ENCODE data around the gene ZNF665.
"Not testable (repeated sequence)": the region's sequence is repeated elsewhere in the genome, so short reads cannot be mapped to it uniquely, and the experiment has no call there.

ZNF665 gene

DNA sequence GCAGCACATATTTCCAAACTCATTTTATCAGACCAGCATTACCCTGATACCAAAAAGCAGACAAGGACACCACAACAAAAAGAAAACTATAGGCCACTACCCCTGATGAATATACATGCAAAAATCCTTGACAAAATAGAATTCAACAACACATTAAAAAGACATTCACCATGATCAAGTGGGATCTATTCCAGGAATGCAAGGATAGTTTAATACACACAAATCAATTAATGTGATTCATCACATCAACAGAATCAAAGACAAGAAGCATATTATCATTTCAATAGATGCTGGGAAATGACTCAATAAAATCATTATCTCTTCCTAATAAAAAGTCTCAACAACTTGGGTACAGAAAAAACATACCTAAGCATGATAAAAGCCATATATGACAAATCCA lies 45.5 kb downstream of the ZNF665 start:
- no peak overlapping the region for H3K4me3 ChIP-seq (ENCODE audit: low read depth, low read length)
- TF ChIP-seq, protein P1, sequence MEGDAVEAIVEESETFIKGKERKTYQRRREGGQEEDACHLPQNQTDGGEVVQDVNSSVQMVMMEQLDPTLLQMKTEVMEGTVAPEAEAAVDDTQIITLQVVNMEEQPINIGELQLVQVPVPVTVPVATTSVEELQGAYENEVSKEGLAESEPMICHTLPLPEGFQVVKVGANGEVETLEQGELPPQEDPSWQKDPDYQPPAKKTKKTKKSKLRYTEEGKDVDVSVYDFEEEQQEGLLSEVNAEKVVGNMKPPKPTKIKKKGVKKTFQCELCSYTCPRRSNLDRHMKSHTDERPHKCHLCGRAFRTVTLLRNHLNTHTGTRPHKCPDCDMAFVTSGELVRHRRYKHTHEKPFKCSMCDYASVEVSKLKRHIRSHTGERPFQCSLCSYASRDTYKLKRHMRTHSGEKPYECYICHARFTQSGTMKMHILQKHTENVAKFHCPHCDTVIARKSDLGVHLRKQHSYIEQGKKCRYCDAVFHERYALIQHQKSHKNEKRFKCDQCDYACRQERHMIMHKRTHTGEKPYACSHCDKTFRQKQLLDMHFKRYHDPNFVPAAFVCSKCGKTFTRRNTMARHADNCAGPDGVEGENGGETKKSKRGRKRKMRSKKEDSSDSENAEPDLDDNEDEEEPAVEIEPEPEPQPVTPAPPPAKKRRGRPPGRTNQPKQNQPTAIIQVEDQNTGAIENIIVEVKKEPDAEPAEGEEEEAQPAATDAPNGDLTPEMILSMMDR (IDR thresholded peaks at IDR 0.05; ENCODE audit: low read depth, low read length): no peak

DNA sequence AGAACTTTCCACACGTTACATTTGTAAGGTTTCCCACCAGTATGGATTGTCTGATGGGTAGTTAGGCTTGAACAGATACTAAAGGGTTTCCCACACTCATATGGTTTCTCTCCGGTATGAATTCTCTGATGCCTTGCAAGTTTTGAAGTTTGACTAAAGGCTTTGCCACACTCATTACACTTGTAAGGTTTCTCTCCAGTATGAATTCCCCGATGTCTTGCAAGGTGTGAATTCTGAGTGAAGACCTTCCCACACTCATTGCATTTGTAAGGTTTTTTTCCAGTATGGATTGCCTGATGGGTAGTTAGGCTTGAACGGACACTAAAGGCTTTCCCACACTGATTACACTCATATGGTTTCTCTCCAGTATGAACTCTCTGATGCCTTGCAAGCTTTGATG lies 52.8 kb downstream of the ZNF665 start:
- no peak overlapping the region for H3K4me3 ChIP-seq (ENCODE audit: low read depth, low read length)
- TF ChIP-seq, protein P1 (IDR thresholded peaks at IDR 0.05; ENCODE audit: low read depth, low read length): no peak

DNA sequence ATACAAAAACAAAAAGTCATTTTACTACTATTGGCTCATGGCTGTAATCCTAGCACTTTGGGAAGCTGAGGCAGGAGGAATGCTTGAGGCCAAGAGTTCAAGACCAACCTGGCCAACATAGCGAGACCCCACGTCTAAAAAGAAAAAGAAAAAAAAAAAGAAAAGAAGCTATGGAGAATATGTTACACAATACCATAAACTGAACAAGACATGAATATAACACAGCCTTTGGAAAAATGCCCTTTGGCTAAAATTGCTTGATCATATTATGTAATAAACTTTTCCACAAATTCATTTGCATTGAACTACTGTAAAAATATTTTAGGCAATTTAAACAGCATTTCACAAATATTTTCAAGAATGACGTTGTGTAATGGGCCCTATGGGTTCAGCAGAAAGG lies 56.7 kb downstream of the ZNF665 start:
- H3K4me3 ChIP-seq (ENCODE audit: low read depth, low read length): no peak overlapping the region
- TF ChIP-seq, protein P1 (IDR thresholded peaks at IDR 0.05; ENCODE audit: low read depth, low read length): no peak

DNA sequence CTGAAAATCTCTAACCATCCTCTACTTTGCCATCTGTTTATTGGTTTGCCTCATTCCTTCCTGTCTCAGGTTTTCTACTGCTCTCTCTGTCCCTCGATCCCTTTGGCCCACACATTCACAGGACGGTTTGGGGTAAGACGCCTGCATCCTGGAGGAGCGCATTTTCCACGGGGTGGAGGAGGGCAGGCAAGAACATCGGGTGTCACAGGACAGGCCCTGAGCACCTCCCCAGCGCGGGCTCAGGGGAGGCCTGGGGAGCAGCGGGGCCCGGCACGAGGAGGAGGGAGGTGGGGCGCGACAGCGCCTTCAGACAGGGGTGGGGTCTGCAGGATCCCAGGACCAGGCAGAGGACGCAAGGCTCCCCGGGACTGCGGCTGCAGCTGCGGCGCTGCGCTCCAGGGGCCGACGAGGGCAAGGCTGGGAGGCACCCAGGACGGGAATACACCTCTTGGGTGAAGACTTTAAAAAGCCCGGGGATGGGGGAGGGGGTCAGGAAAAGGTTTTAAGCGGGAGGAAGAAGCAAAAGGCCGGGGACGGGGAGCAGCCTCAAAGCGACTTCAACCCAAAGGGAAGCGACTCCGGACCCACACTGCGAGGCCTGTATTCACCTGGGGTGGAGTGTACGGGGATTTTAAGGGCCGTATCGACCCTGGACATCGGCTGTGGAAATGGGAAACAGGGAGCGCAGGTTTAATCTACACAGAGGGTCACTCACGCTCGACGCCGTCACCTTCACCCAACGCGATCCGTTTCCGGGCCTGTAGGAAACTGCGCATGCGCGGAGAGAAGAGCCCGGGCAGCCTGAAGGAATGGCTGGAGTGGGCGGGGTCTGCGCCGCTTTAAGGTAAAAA lies 60.8 kb downstream of the ZNF665 start, which contains the start of gene ZNF415:
Gene ZNF415, minus strand, starts transcription at position 770 of the 851 bp plus-strand sequence. CDS start 10,234 bp downstream, outside the sequence.
- TF ChIP-seq, protein P1 (IDR thresholded peaks at IDR 0.05; ENCODE audit: low read depth, low read length): no peak
- peak within 1 kb of the TSS; percentile 68 for H3K4me3 ChIP-seq (ENCODE audit: low read depth, low read length)

DNA sequence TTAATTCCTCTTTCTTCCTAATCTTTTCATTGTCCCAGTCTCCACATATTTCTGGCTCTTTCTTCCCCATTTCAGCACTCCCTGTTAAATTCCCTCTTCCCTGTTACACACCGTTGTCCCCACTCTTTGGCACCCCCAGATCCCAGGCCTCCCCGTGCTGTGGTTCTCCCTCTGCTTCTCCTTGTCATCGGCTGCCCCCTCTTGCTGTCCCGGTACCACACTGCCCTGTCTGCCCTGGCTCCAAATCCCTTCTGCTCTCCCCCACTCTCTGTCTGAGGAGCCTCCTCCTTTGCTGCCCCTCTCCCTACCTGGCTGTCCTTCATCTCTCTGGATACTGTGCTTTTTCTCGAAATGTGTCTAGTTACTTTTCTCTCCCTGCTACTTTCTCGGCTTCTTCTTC lies 61.4 kb downstream of the ZNF665 start:
- H3K4me3 ChIP-seq (ENCODE audit: low read depth, low read length): peak overlapping the region; percentile 68
- TF ChIP-seq, protein P1 (IDR thresholded peaks at IDR 0.05; ENCODE audit: low read depth, low read length): no peak

DNA sequence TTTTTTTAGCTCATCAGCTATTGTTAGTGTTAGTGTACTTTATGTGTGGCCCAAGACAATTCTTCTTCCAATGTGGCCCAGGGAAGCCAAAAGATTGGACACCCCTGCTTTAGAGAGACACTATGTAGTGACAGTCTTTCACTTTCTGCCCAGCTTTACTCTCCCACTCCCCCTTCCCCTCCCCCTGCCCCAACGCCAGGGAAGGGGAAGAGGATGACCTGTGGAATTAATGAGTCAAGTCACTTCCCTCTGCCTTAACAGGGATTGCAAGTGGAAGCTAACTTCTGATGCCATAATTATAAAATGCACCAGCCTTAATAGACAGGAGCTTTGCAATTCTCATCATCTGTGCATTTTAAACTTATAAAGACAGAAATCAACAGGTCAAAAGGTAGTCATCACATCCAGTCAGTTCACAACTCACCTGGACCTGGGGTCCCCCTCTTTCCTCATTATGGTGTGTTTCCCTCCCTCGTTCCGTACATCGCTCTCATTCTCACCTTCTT lies 62.0 kb downstream of the ZNF665 start:
- H3K4me3 ChIP-seq (ENCODE audit: low read depth, low read length): no peak overlapping the region
- TF ChIP-seq, protein P1 (IDR thresholded peaks at IDR 0.05; ENCODE audit: low read depth, low read length): no peak

DNA sequence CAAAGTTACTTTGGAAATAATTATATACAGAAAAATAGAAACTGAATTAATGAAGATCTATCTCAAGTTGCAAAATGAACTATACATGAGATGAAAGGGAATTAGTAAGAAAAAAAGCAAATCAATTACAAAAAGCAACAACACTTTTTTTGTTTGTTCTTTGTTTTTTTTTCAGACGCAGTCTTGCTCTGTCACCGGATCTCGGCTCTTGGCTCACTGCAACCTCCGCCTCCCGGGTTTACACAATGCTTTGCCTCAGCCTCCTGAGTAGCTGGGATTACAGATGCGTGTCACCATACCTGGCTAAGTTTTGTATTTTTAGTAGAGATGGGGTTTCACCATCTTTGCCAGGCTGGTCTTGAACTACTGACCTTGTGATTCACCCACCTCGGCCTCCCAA lies 62.7 kb downstream of the ZNF665 start:
- TF ChIP-seq, protein P1 (IDR thresholded peaks at IDR 0.05; ENCODE audit: low read depth, low read length): no peak
- H3K4me3 ChIP-seq (ENCODE audit: low read depth, low read length): no peak overlapping the region

DNA sequence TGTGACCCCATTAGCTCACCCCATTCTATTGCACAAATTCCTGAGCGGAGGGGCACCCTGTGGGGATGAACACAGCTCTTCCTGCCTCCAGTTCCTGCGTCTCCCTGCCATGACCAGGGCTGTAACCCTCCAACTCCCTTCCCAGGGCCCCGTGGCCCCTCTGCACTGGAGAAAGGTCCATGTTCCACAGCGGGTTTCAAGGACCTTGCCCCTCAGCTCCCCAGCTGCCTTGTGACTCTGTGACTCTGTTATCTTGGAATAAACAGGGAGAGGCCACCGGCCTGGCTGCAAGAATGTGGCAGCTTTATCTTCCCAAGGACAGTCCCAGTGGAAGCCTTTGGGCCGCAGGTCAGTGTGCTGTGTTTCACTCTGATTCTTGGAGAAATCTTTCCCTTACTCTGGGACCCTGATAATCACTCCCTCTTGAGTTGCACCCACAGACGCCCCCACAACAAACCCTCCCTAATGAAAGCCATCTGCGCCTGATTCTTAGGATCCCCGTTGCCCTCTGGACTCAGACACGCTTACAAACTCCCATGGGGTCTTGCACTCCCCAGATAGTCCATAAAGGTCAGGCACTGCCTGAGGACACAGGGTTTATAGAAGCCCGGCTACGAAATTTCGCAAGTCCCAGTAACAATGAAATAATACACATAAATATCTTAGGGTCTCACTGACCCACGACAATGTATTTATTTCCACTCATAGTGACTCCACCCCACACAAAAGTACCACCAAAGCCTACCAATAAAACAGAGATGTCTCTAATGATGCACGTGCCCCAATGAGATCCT lies 66.2 kb downstream of the ZNF665 start:
- H3K4me3 ChIP-seq (ENCODE audit: low read depth, low read length): not testable (repeated sequence)
